Heart left ventricle (tissue), 13 donors: ENCODE measurements around the gene GABRR3.

ENCODE experiments used
- CTCF ChIP-seq, 12 donors: fragments of 200-600 bp; sonication (generic) in 4 of 12; IDR thresholded peaks; one replicate each; pipeline versions ENCODE4 v1.5.0 to v1.8.0; 2018 to 2022; ENCODE audit warnings: antibody characterized with exemption in 12 of 12, mild to moderate bottlenecking in 5 of 12
- POLR2A ChIP-seq, 2 donors: fragments of 450-650 bp; IDR thresholded peaks; one replicate each; pipeline ENCODE4 v1.6.1; 2017; ENCODE audit warnings: antibody characterized with exemption in 2 of 2, mild to moderate bottlenecking in 2 of 2, moderate library complexity in 2 of 2
- donor health status: ischemic (EF 13 %, LVEDD 7.1; RV severe dilation, severe dysfunction).
- donor health status: DM: no; HTN: yes; CAD: no.
- donor health status: DM: no; HTN: no; CAD: no.
- donor health status: ischemic (EF 25% LVEDD 6.9; RV normal size, moderate dysfunction).
- donor health status: ischemic (EF 25% LVEDD 5.7; RV mildly dilated, moderate dysfunction).
- donor health status: ischemic (EF 35%, LVEDD 5.7; RV mildly dilated, moderate dysfunction).
- donor health status: nonischemic (EF 11% LVEDD 7.7; RV severe dilation, severe dysfunction).
- donor health status: DM: yes; HTN: yes; CAD: no.
- donor health status: PGD.
- donor health status: ischemic (EF 29% LVEDD 5.4; RV normal size, mild dysfunction).
- donor health status: nonischemic (EF 23%, LVEDD 6.1; RV moderate dilation, normal function).

GRCh38 chr3:97969541-97969940 lies 65.6 kb downstream of the GABRR3 start:
- TF ChIP-seq CTCF (IDR thresholded peaks at IDR 0.05) (no peak), POLR2A (IDR thresholded peaks at IDR 0.05) (no peak)
